ENCODE results near the gene PBRM1.

PBRM1 gene

DNA sequence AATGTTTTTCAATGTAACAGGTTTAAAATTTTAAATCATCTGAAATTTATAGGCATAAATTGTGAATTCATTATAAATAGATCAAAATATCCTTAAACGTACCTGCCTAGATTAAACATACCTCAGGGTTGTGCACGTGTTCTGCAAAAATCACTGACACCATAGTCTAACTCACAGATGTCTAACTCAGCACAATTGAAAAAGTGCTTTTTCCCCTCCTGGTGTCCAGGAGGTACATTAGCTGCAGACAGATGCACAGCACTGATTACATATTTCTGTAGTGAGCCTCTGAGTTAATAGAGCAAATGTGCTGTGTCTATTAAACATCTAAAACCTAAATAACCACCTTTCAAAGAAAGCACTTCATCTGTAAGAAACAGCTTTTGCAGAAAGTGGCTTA is 138.6 kb downstream of the PBRM1 start:
- DNase-seq, result no peak
- in situ Hi-C loops (cut with MboI; ENCODE audit: low pct_unique_long_range_greater_than_20kb, low sequenced_read_pairs), result no loop called here

GRCh38 chr3:52546111-52546901 is 139.4 kb downstream of the PBRM1 start:
- in situ Hi-C loops (cut with MboI; ENCODE audit: low pct_unique_long_range_greater_than_20kb, low sequenced_read_pairs), result no loop called here
- DNase-seq, result no peak

- in situ Hi-C loops (cut with MboI; ENCODE audit: low pct_unique_long_range_greater_than_20kb, low sequenced_read_pairs), result no loop called here
- no peak for DNase-seq
These were observed 140.8 kb downstream of the PBRM1 start for GRCh38 chr3:52544937-52545336.

DNA sequence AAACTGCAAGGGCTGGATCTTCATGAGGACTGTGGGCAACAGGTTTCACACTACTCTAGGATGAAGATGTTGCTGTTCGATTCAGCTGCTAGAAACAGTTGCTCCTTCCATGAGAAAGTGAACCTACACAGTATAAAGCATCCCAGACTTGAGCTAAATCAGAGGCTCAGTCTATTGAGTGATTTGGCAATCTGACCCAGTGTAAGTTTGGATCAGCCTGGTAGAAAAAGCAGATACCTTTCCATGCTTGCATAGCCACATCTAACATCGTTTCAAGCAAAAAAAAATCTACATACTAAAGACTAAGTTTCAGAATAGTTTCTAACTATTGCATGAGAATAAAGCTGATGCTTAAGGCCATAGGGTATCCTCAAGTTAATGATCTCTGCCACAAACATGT is 144.7 kb downstream of the PBRM1 start:
- in situ Hi-C loops (cut with MboI; ENCODE audit: low pct_unique_long_range_greater_than_20kb, low sequenced_read_pairs), result no loop called here
- no peak for DNase-seq

GRCh38 chr3:52539010-52539653 is 146.6 kb downstream of the PBRM1 start:
- in situ Hi-C loops (cut with MboI; ENCODE audit: low pct_unique_long_range_greater_than_20kb, low sequenced_read_pairs), result no loop called here
- DNase-seq, result peak; percentile 64

GRCh38 chr3:52537726-52538421 is 147.8 kb downstream of the PBRM1 start:
- in situ Hi-C loops (cut with MboI; ENCODE audit: low pct_unique_long_range_greater_than_20kb, low sequenced_read_pairs), result no loop called here
- no peak for DNase-seq

DNA sequence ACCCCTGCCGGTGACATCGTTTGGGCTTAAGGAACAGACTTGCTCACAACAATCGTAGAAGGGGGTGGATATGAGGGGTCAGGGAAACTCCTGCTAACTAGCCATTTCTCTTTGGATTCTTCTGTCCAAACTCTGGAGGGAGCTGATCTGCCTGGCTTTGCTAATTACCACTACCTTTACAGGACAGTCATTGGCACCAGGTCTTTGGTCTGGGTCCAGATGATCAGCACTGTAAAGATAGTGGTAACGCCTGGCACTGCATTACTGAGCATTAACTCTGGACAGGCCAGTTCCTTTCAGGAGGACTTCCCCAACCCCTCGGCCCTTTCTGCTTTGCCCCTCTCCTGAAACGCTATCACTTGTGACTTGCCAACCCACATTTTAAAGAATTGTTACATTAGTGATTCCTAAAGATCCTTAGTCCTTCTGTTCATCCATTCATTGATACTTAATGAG is 148.5 kb downstream of the PBRM1 start:
- in situ Hi-C loops (cut with MboI; ENCODE audit: low pct_unique_long_range_greater_than_20kb, low sequenced_read_pairs), result no loop called here
- no peak for DNase-seq

GRCh38 chr3:52536369-52537164 is 149.1 kb downstream of the PBRM1 start, which contains the start of gene UQCC5:
TSS of gene UQCC5 (plus strand) at chr3:52536605. CDS start at chr3:52536756, 151 bp downstream.
- peak; percentile 99 for DNase-seq
- in situ Hi-C loops (cut with MboI; ENCODE audit: low pct_unique_long_range_greater_than_20kb, low sequenced_read_pairs), result no loop called here

GRCh38 chr3:52536112-52536368 is 149.7 kb downstream of the PBRM1 start:
- DNase-seq, result no peak
- in situ Hi-C loops (cut with MboI; ENCODE audit: low pct_unique_long_range_greater_than_20kb, low sequenced_read_pairs), result no loop called here

- in situ Hi-C loops (cut with MboI; ENCODE audit: low pct_unique_long_range_greater_than_20kb, low sequenced_read_pairs), result no loop called here
- DNase-seq, result no peak
These were observed 150.2 kb downstream of the PBRM1 start for GRCh38 chr3:52535411-52536111.

DNA sequence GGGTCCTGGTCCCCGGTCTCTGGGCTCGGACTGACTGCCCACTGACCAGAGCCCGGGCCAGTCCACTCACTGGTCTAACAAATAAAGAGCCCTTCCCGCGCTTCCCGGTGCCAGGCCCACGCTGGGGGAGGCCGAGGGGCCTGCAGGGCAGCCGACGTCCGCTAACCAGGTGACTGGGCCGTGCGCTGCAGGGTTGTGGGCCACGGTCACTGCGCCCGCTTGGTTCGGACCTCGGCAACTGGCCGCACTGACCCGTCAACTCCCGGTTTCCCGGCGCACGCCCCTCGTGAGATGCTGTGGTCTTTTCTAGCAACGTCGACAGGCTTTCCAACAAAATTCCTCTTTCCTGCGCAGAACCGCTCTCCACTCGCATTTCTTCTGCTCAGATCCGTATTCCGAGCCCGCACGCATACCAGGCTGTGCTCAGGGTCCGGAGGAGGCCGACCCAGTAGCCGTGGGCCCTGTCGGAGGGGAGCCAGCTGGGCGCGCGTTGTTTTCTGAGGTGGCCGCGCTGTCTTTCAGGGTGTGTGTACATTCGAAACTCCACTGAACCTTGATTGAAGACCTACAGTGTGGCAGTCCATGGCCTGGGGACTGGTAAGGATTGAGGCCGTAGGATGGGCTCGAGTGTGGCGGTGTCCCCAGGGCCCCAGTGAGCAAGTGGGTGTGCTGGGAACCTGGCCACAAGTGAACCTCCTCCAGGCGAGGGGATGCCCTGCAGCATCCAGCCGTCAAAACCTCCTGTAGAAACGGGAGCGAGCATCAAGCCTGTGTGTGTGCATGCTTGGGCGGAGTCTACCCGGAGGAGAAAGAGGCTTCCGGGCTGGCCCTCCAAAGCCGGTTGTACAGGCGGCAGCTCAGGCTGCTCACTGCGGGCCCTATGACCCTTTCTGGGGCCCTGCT is 151.2 kb downstream of the PBRM1 start:
- in situ Hi-C loops (cut with MboI; ENCODE audit: low pct_unique_long_range_greater_than_20kb, low sequenced_read_pairs), result no loop called here
- DNase-seq, result no peak

- peak; percentile 21 for DNase-seq
- in situ Hi-C loops (cut with MboI; ENCODE audit: low pct_unique_long_range_greater_than_20kb, low sequenced_read_pairs), result no loop called here
These were observed 152.0 kb downstream of the PBRM1 start, which contains the start of gene NT5DC2 for GRCh38 chr3:52533623-52534280. TSS of gene NT5DC2 (minus strand) at chr3:52533857. CDS start at chr3:52533737, 120 bp downstream.

DNA sequence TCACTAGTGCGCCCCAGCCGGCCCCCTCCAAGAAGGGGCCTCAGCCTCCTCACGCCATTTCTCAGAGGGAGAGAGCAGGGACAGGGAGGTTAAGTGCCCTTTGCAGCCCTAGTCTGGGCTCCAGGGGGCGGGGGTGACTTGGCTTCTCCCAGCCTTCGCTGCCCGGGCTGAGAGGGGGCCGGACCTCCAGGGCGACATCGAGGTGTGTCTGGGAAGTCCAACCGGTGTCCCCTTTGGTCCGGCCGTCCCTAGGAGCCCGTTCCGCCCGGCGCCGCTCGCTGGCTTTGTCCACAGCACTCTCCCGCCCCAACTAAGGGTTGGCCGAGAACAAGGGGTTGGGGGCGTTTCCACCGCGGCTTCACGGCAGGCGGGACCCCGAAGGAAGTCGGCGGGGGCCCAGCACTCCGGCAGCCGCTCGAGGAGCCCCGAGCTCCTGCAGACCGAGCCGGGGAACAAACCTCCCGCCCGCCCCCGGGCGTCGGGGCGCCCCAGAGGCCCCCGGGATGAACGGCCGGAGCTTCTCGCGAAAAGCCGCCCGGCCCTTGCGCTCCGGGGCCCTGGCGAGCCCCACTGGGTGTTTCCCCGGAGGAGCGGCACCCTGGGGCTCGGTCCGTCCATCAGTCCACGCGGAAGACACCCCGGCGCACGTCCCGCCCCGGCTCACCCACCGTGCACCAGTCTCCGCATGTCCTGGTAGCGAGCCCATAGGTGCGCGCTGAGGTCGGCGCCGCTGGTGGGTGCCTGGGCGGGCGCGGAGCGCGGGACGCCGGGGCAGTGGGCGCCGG is 152.7 kb downstream of the PBRM1 start:
- peak; percentile 21 for DNase-seq
- in situ Hi-C loops (cut with MboI; ENCODE audit: low pct_unique_long_range_greater_than_20kb, low sequenced_read_pairs), result no loop called here

GRCh38 chr3:52532517-52532837 is 153.2 kb downstream of the PBRM1 start:
- peak; percentile 30 for DNase-seq
- in situ Hi-C loops (cut with MboI; ENCODE audit: low pct_unique_long_range_greater_than_20kb, low sequenced_read_pairs), result no loop called here

GRCh38 chr3:52531860-52532516 is 153.7 kb downstream of the PBRM1 start:
- no peak for DNase-seq
- in situ Hi-C loops (cut with MboI; ENCODE audit: low pct_unique_long_range_greater_than_20kb, low sequenced_read_pairs), result no loop called here
